GM19467 (cell line): Measurements from ENCODE around the gene PDX1.
A peak's percentile ranks its signal among the peaks of the same experiment; 100 is the strongest.
"Not testable (repeated sequence)": the region's sequence is repeated elsewhere in the genome, so short reads cannot be mapped to it uniquely, and the experiment has no call there.

Experiments used
- ATAC-seq: cut with Tn5 transposase; IDR thresholded peaks from one replicate; pipeline ENCODE4 v1.9.1; 2021; ENCODE audit warnings: mild to moderate bottlenecking, moderate library complexity; ENCODE audit not compliant: unreplicated experiment

PDX1 gene

GRCh38 chr13:27954406-27954851, 34.6 kb downstream of the PDX1 start:
- peak; percentile 15 for ATAC-seq

- ATAC-seq, result no peak
Observed at GRCh38 chr13:27955014-27955591, 35.3 kb downstream of the PDX1 start.

- no peak for ATAC-seq
Observed at GRCh38 chr13:27956576-27957300, 36.9 kb downstream of the PDX1 start.

GRCh38 chr13:27959976-27960361, 40.2 kb downstream of the PDX1 start:
- no peak for ATAC-seq

GRCh38 chr13:27960362-27961226, 40.8 kb downstream of the PDX1 start:
- no peak for ATAC-seq

GRCh38 chr13:27961227-27962085, 41.7 kb downstream of the PDX1 start:
- ATAC-seq, result no peak

- no peak for ATAC-seq
Observed at GRCh38 chr13:27962128-27962841, 42.5 kb downstream of the PDX1 start.

GRCh38 chr13:27962982-27963381, 43.2 kb downstream of the PDX1 start:
- no peak for ATAC-seq

GRCh38 chr13:27963491-27963890, 43.7 kb downstream of the PDX1 start:
- ATAC-seq, result no peak

GRCh38 chr13:27964206-27964605, 44.4 kb downstream of the PDX1 start:
- not testable (repeated sequence) for ATAC-seq

- ATAC-seq, result no peak
Observed at GRCh38 chr13:27964741-27965323, 45.0 kb downstream of the PDX1 start.

GRCh38 chr13:27965343-27965739, 45.5 kb downstream of the PDX1 start:
- ATAC-seq, result no peak

GRCh38 chr13:27965740-27966640, 46.2 kb downstream of the PDX1 start:
- ATAC-seq, result no peak

GRCh38 chr13:27966641-27967202, 46.9 kb downstream of the PDX1 start:
- ATAC-seq, result no peak

GRCh38 chr13:27967203-27967735, 47.5 kb downstream of the PDX1 start:
- no peak for ATAC-seq

- ATAC-seq, result no peak
Observed at GRCh38 chr13:27967736-27968315, 48.0 kb downstream of the PDX1 start.

- no peak for ATAC-seq
Observed at GRCh38 chr13:27968316-27969081, 48.7 kb downstream of the PDX1 start.
